Measurements from ENCODE around the gene LPIN1. TPM values are rescaled to one million over a fixed set of nuclear protein-coding genes. Genes with fewer than 3 reads are reported as not detected.
A peak's percentile ranks its signal among the peaks of the same experiment; 100 is the strongest.

LPIN1 gene
- polyA plus RNA-seq, 1 donor from 2014 or later, result 17.3 TPM

DNA sequence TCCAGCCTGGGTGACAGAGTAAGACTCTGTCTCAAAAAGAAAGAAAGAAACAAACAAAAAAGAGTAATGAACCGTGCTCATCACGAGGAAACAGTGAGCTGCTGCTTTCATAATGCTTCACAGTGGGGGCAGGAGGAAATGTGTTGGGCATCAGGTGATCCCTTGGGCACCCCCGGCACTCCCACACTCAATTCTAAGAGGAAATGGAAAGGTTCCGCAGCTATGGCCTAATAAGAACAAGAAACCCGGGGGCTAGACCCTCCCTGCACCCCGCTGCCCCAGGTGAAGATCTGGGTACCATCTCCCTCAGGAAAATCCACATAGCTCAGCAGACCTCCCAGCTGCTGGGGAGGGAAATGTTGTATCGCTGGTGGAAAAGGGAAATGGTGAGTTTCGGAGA lies 118.9 kb downstream of the LPIN1 start:
- Mint-ChIP-seq H3K27me3 (peaks cover 2% of the 10 kb centered on the region), H3K4me3 (peak overlapping the region in 3 of 4 donors; percentile 19 to 51 (median 29)), H3K36me3 (no peaks in the 10 kb centered on the region), H3K4me1 (peaks cover 53 to 58% (median 57%) of the 10 kb centered on the region in 3 donors), H3K27ac (peak overlapping the region in 2 of 3 donors; percentile 14 to 31), H3K9me3 (no peaks in the 10 kb centered on the region)

DNA sequence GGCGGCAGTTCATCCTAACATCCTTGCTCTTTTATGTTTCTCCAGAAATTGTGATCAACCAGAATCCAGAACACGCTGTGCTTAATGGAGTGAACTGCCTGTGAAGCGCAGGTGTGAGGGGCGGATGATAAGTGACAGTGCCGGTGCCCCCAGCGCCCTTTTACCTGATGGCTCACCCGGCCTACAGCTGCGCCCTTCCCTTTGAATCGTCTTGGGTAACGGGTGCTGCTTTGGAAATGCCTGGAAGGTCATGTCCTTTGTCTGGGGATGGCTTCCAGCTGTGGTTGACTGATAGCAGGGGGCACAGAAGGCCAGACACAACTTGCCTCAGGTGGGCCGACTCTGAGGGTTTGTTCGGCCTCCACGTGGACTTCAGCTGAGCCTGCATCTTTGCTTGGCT lies 119.4 kb downstream of the LPIN1 start:
- H3K27me3 Mint-ChIP-seq, result peaks cover 2% of the 10 kb centered on the region

DNA sequence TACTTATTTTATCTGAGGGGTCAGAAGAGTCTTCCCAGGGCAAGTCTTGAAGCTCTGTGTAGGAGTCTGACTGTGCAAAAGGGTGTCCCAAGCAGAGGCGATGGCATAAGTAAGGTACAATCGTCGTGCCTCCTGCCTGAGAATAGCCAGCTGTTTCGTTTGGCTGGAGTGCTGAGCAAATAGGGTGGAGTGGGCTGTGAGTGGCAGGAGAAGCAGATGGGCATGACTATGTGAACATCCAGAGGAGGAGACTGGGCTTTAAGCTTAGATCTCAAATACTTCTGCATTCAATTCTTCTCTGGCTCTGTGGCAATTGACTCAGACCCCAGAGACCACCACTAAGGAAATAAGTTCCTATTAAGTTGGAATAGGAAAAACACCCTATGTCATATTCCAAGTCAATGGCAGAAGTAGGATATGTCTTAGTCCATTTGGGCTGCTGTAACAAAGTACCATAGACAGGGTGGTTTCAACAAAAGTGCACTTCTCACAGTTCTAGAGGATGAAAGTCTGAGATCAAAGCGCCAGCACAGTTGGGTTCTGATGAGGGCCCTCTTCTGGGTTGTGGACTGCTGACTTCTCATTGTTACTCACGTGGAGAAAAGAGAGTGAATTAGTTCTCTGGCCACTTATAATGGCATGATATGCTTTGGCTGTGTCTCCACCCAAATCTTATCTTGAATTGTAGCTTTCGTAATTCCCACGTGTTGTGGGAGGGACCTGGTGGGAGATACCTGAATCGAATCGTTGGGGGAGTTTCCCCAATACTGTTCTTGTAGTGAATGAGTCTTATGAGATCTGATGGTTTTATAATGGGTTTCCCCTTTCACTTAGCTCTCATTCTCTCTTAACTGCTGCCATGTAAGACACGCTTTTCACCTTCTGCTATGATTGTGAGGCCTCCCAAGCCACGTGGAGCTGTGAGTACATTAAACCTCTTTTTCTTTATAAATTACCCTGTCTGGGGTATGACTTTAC lies 120.2 kb downstream of the LPIN1 start:
- H3K27me3 Mint-ChIP-seq, result peaks cover 2% of the 10 kb centered on the region
- H3K9me3 Mint-ChIP-seq, result no peaks in the 10 kb centered on the region
- H3K4me3 Mint-ChIP-seq, result peak overlapping the region in 3 of 4 donors; percentile 1 to 42 (median 40)
- no peaks in the 10 kb centered on the region for H3K36me3 Mint-ChIP-seq
- H3K27ac Mint-ChIP-seq, result peak overlapping the region in 2 of 3 donors; percentile 25 to 65
- peaks cover 45 to 51% (median 50%) of the 10 kb centered on the region in 3 donors for H3K4me1 Mint-ChIP-seq

More for the DNA sequence above, 119.4 kb downstream of the LPIN1 start:
- no peaks in the 10 kb centered on the region for H3K9me3 Mint-ChIP-seq
- peak overlapping the region in 2 of 4 donors; percentile 19 to 30 for H3K4me3 Mint-ChIP-seq
- no peaks in the 10 kb centered on the region for H3K36me3 Mint-ChIP-seq
- peaks cover 53 to 56% (median 54%) of the 10 kb centered on the region in 3 donors for H3K4me1 Mint-ChIP-seq
- H3K27ac Mint-ChIP-seq, result peak overlapping the region in 1 of 3 donors; percentile 65

DNA sequence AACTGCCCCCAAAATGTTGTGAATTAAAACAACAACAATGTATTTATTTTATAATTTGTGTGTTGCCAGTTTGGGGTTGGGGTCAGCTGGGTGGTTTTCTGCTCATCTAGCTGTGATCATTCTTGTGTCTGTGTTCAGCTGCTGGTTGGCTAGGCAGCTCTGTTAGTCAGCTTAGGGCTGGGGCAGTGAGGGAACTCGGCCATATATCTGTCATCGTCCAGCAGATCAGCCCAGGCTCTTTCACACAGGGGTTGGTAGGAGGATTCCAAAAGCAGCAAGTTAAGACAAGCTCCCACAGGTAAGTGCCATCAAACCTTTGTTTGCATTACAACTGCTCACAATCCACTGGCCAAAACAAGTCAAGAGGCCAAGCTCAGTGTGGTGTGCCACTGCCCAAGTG lies 121.5 kb downstream of the LPIN1 start:
- no peak overlapping the region for H3K4me3 Mint-ChIP-seq
- peaks cover 2% of the 10 kb centered on the region for H3K27me3 Mint-ChIP-seq
- no peaks in the 10 kb centered on the region for H3K9me3 Mint-ChIP-seq
- H3K27ac Mint-ChIP-seq, result no peak overlapping the region
- no peaks in the 10 kb centered on the region for H3K36me3 Mint-ChIP-seq
- peaks cover 33 to 48% (median 38%) of the 10 kb centered on the region in 3 donors for H3K4me1 Mint-ChIP-seq

DNA sequence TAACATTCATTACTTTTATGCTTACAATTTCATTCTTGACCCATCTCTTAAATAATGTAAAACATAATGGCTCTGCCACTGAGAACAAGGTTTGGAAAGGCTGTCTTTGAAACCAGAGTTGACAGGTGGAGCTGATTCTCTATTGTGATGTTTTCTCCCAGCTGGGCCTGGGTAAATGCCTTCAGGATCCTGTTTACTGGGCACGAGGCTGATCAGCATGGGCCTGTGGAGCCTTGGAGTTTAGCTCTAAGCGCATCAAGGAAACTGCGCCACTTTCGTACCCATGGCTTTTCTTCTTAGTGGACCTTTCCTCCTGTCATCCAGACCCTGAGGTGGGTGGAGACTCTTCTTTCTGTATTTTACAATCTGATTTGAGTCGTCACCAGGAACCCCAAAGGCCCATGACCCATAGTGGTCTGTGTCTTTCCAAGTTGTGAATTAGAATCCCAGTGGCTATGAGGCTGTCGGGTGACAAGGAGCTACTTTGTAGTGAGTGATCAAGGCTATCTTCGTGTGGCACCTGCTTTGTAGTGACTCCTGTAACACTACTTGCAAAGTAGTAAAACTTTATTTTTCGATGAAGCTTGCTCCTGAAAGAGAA lies 123.1 kb downstream of the LPIN1 start:
- H3K4me3 Mint-ChIP-seq, result no peak overlapping the region
- H3K27me3 Mint-ChIP-seq, result peaks cover 2% of the 10 kb centered on the region
- peaks cover 25 to 36% (median 27%) of the 10 kb centered on the region in 3 donors for H3K4me1 Mint-ChIP-seq
- H3K36me3 Mint-ChIP-seq, result no peaks in the 10 kb centered on the region
- no peak overlapping the region for H3K27ac Mint-ChIP-seq
- no peaks in the 10 kb centered on the region for H3K9me3 Mint-ChIP-seq

DNA sequence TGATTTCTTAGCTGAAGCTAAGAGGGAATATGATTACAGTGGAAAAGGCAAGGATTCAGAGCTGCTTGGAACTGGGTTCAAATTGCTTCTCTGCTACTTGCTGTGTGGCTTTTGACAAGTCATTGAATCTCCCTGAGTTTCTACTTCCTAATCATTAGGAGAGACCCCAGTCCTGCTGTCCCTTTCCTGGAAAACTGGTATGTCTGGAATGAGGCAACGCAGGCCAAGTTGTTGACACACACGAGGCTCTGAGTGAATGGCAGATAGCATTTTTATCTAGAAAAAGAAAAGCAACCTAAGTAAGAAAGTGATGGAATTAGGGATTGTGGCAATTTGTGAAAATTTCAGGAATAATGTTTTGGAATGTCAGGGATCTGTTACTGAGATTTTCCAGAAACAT lies 123.6 kb downstream of the LPIN1 start:
- Mint-ChIP-seq H3K4me3 (no peak overlapping the region), H3K9me3 (no peaks in the 10 kb centered on the region), H3K27ac (peak overlapping the region in 1 of 3 donors; percentile 66), H3K4me1 (peaks cover 20 to 31% (median 23%) of the 10 kb centered on the region in 3 donors), H3K36me3 (no peaks in the 10 kb centered on the region), H3K27me3 (peaks cover 2% of the 10 kb centered on the region)

DNA sequence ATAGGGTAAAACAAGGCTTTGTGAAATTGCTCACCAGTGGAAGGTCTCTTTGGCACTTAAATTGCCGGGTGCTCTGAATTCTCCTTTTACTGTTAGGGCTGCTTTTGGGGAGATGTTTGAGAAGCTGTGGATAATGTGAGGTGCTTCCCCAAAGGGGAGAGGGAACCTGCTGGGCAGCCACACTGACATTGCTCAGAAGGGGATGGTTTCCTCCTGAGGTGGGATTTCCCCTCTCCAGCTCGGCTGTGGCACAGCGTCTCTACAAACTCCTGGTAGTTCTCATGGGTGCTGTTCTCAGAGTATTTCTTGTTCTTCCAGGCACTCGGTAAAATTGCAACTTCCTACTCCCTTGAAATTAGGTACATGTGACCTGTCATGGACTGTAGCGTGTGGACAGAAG lies 124.2 kb downstream of the LPIN1 start:
- Mint-ChIP-seq H3K27ac (no peak overlapping the region), H3K9me3 (no peaks in the 10 kb centered on the region), H3K4me3 (no peak overlapping the region), H3K4me1 (peaks cover 15 to 26% (median 18%) of the 10 kb centered on the region in 3 donors), H3K27me3 (peaks cover 2% of the 10 kb centered on the region), H3K36me3 (no peaks in the 10 kb centered on the region)

DNA sequence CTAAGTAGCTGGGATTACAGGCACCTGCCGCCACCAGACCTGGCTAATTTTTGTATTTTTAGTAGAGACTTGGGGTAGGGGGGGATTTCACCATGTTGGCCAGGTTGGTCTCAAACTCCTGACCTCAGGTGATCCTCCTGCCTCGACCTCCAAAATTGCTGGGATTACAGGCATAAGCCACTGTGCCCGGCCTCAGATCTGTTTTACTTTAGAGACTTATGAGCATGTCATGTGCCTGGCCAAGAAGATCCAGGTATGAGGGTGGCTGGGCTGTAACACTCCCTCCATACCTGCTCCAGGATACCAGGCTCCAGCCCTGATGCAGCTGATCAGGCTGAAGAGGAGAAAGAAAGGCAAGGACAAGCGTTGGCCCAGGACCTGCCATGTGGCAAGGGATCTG lies 125.0 kb downstream of the LPIN1 start:
- Mint-ChIP-seq H3K4me1 (peaks cover 10 to 21% (median 15%) of the 10 kb centered on the region in 3 donors), H3K27me3 (no peaks in the 10 kb centered on the region), H3K36me3 (no peaks in the 10 kb centered on the region), H3K27ac (no peak overlapping the region), H3K9me3 (no peaks in the 10 kb centered on the region), H3K4me3 (no peak overlapping the region)

DNA sequence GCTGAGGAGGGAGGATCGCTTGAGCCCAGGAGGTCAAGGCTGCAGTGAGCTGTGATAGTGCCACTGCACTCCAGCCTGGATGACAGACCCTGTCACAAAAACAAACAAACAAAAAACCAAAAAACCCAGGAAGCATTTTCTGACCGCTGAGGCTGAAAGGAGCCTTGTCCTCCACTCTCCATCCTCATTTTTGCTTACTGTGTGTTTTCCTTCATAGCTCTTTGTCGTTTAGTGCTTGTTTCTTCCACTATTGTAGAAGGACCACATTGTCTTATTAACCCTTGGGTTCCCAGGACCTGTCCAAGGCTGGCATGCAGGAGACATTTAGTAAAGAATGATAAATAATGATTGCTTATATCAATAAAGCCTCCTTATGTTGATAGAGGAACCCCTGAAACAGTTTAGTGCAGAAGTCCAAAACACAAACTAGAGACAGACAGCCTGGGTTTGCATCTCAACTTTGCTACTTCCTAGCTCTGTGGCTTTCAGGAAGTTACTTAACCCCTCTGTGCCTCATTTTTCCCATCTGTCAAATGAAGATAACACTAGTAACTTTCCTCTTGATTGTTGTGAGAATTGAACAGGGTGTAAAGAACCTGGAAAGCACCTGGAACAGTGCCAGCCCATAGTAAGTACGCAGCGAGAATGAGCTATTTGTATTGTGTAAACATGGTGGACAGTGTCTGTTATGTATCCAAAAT lies 126.0 kb downstream of the LPIN1 start:
- Mint-ChIP-seq H3K4me1 (peaks cover 2 to 13% (median 6%) of the 10 kb centered on the region in 3 donors), H3K36me3 (no peaks in the 10 kb centered on the region), H3K9me3 (no peaks in the 10 kb centered on the region), H3K27me3 (no peaks in the 10 kb centered on the region), H3K4me3 (no peak overlapping the region), H3K27ac (no peak overlapping the region)

DNA sequence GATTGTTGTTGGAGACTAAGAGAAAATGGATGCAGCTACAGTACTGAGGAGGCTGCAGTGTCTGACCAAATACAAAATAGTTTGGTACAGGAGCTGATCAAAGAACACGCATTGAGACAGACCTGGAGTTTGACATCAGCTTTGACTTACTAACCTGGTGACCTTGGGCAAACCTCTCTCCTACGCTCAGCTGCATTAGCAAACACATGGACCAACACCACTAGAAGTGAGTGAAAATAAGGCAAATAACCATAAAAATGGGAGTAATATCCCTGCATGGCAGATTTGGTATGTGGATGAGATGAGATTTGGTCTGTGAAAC lies 126.5 kb downstream of the LPIN1 start:
- Mint-ChIP-seq H3K36me3 (no peaks in the 10 kb centered on the region), H3K27me3 (no peaks in the 10 kb centered on the region), H3K4me1 (peaks cover 2 to 13% (median 11%) of the 10 kb centered on the region in 3 donors), H3K4me3 (no peak overlapping the region), H3K9me3 (no peaks in the 10 kb centered on the region), H3K27ac (no peak overlapping the region)

DNA sequence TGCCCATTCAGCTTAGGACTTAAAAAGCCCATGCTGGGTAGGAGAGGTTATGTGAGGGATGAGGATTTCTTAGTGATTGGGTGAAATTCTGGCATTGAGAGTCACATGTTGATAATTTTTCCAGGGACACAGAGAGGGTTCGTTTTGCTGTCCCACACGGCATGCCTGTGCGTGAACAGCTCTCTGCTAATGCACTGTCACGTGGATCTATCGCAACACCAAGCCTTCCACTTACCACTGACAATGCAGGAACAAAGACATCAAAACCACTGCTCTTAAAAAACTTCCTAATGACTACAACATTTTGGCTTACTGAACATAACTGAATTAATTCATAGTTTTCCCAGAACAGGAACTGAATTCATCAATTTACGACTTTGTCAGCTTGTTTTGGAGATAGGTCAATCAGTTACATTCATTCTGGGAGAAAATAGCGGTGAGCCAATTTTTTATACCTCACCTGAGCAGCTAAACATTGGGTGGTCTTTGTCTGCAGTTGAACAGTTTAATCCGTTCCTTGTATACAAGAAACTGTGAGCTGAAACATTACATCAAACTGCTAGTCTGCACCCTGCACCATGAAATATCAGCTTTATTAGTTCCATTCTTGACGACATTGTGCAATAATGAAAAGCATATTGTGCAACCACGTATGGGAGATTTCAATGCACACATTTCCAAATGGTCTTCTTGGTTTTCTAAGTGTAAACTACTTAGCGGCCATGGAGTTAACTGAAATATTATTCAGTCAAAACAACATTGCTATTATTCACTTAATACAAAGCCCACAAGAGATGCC lies 127.1 kb downstream of the LPIN1 start:
- Mint-ChIP-seq H3K36me3 (no peaks in the 10 kb centered on the region), H3K27ac (no peak overlapping the region), H3K4me1 (peaks cover 2 to 13% (median 11%) of the 10 kb centered on the region in 3 donors), H3K27me3 (no peaks in the 10 kb centered on the region), H3K9me3 (no peaks in the 10 kb centered on the region), H3K4me3 (no peak overlapping the region)

DNA sequence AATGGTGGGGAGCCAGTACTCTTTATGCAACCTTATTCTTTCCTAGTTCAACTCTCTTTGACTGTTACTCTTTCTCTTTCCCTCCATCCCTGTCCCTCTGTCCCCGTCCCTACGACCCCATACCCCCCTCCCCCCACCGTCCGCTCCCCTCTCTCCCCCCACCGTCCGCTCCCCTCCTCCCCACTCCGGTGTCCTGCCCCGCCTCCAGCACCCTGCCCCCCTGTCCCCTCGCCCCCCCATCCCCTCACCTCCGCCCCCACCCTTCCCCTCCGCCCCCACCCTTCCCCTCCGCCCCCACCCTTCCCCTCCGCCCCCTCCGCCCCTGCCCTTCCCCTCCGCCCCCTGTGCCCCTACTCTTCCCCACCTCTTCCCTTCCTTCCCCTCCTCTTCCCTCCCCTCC lies 128.4 kb downstream of the LPIN1 start:
- peaks cover 2% of the 10 kb centered on the region for H3K36me3 Mint-ChIP-seq
- no peaks in the 10 kb centered on the region for H3K9me3 Mint-ChIP-seq
- H3K27me3 Mint-ChIP-seq, result no peaks in the 10 kb centered on the region
- H3K4me3 Mint-ChIP-seq, result no peak overlapping the region
- H3K27ac Mint-ChIP-seq, result no peak overlapping the region
- peaks cover 2 to 13% (median 11%) of the 10 kb centered on the region in 3 donors for H3K4me1 Mint-ChIP-seq

DNA sequence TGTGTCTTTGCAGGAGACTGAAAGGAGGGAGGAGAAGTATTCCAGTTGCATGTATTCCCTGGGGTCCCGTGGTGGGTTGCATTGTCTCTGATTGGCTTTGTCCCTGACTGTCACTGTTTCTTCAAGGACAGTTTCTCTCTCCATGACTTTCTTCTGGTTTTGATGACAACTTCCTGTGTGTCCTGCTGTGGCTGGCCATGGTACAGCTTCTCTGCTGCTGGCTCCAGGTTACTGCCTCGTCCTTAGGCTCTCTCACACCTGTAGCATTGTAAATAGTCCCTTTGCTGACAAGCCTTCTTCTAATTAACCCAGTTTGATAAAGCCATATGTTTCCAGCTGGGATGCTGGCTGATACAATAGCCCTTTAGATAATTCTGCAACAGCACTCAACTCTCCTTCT lies 129.0 kb downstream of the LPIN1 start:
- peaks cover 2% of the 10 kb centered on the region for H3K36me3 Mint-ChIP-seq
- H3K27me3 Mint-ChIP-seq, result no peaks in the 10 kb centered on the region
- H3K4me3 Mint-ChIP-seq, result no peak overlapping the region
- H3K9me3 Mint-ChIP-seq, result no peaks in the 10 kb centered on the region
- peaks cover 0 to 12% (median 11%) of the 10 kb centered on the region in 3 donors for H3K4me1 Mint-ChIP-seq
- H3K27ac Mint-ChIP-seq, result no peak overlapping the region

DNA sequence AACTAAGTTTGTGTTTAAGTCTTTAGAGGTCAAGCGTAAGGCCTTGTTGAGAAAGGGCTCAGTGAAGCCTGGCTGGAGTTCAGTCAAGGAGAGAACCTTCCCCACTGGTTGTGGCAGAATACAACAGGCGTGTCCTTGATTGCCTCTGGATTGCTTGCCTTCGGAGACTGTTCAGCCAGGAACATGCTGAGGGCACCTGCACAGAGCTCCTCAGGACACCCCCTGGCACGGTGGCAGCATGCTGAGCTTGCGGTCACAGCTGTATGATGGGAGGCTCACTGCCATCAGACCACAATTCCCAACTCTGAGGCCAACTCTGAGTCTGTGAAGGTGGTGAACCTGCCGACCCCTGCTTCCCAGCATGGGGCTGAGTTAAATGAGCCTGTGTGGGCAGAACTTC lies 130.0 kb downstream of the LPIN1 start:
- Mint-ChIP-seq H3K27ac (peak overlapping the region in 1 of 3 donors; percentile 3), H3K9me3 (no peaks in the 10 kb centered on the region), H3K4me1 (peaks cover 0 to 11% (median 9%) of the 10 kb centered on the region in 3 donors), H3K27me3 (no peaks in the 10 kb centered on the region), H3K36me3 (peaks cover 2% of the 10 kb centered on the region), H3K4me3 (no peak overlapping the region)

All from IgD-negative memory B cell (primary cell).